Neutrophil (primary cell): Measurements from ENCODE around the gene NIPA2.

Source experiments
- H3K27ac ChIP-seq: fragments of 200-600 bp; sonication (generic); 2 replicates; pipeline ENCODE4 v1.5.1; 2016; ENCODE audit warnings: mild to moderate bottlenecking, moderate library complexity
- H3K27me3 ChIP-seq: fragments of 200-600 bp; sonication (generic); 2 replicates; pipeline ENCODE4 v1.6.0; 2016; ENCODE audit warnings: mild to moderate bottlenecking
- H3K36me3 ChIP-seq: fragments of 200-600 bp; sonication (generic); 2 replicates; pipeline ENCODE4 v1.5.1; 2017
- H3K4me1 ChIP-seq, 2 experiments: fragments of 200-600 bp in 1 of 2; sonication (generic) in 1 of 2; 1 replicate in 1 of 2; 2 replicates in 1 of 2; pipeline versions ENCODE4 v1.5.1 to v1.6.1; 2013 to 2016; ENCODE audit warnings: low read depth in 1 of 2, low read length in 1 of 2, mild to moderate bottlenecking in 1 of 2, moderate library complexity in 1 of 2; ENCODE audit not compliant: control insufficient read depth in 1 of 2, insufficient read depth in 1 of 2
- H3K4me3 ChIP-seq, 2 experiments: fragments of 200-600 bp in 1 of 2; sonication (generic) in 1 of 2; 1 replicate in 1 of 2; 2 replicates in 1 of 2; pipeline ENCODE4 v1.5.1; 2013 to 2016; ENCODE audit warnings: low read depth in 1 of 2, low read length in 1 of 2, mild to moderate bottlenecking in 1 of 2, moderate library complexity in 1 of 2
- H3K9me3 ChIP-seq: fragments of 200-600 bp; sonication (generic); 2 replicates; pipeline ENCODE4 v1.5.1; 2016
- TF ChIP-seq, protein P1 (sequence below): fragments of 200-600 bp; sonication (generic); IDR thresholded peaks from 2 replicates; pipeline ENCODE4 v1.5.1; 2016; ENCODE audit warnings: antibody characterized with exemption

Gene NIPA2

DNA sequence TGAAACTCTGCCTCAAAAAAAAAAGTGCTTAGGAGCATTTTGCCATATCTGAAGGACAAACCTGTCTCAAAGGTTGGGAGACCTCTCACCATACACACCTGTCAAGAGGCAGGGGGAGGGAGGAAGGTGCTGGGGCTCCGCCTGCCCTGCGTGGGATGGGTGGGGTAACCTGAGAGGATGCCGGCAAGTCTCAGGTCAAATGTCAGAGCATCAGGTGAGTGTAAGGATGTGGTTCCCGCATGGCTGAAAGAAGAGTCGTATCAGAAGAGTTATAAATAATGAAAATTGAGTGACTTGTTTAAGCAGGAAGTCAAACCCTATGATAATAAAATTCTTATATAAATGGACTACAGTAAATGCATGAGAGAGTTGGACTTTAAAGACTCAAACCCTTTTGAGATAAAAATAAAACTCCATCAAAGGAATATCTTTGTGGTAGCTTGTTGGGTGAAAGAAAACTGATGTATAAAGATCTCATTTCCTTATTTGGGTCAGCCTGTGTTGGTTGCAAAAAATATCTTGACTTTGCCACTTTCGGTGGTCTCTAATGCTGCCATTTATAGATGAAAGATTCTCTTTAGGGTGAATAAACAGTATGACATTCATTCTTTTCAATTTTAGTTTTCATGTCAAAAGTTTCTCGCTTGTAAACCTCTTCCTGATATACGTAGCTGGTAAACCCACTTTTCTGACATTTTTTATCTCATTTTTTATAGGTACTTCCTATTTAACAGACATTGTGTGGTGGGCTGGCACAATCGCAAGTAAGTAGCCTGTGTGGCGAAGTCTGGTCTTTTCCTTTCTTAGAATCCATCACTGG is 28.2 kb upstream of the NIPA2 start:
- no peak overlapping the region for H3K4me3 ChIP-seq
- no peaks in the 10 kb centered on the region for H3K27me3 ChIP-seq
- H3K27ac ChIP-seq = no peak overlapping the region
- H3K4me1 ChIP-seq = no peaks in the 10 kb centered on the region
- TF ChIP-seq, protein P1, sequence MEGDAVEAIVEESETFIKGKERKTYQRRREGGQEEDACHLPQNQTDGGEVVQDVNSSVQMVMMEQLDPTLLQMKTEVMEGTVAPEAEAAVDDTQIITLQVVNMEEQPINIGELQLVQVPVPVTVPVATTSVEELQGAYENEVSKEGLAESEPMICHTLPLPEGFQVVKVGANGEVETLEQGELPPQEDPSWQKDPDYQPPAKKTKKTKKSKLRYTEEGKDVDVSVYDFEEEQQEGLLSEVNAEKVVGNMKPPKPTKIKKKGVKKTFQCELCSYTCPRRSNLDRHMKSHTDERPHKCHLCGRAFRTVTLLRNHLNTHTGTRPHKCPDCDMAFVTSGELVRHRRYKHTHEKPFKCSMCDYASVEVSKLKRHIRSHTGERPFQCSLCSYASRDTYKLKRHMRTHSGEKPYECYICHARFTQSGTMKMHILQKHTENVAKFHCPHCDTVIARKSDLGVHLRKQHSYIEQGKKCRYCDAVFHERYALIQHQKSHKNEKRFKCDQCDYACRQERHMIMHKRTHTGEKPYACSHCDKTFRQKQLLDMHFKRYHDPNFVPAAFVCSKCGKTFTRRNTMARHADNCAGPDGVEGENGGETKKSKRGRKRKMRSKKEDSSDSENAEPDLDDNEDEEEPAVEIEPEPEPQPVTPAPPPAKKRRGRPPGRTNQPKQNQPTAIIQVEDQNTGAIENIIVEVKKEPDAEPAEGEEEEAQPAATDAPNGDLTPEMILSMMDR = no peak
- no peaks in the 10 kb centered on the region for H3K9me3 ChIP-seq
- H3K36me3 ChIP-seq = no peaks in the 10 kb centered on the region

GRCh38 chr15:22810853-22811338 is 27.6 kb upstream of the NIPA2 start:
- Histone ChIP-seq H3K36me3 (no peaks in the 10 kb centered on the region), H3K27me3 (no peaks in the 10 kb centered on the region), H3K9me3 (no peaks in the 10 kb centered on the region), H3K4me3 (no peak overlapping the region), H3K4me1 (no peaks in the 10 kb centered on the region), H3K27ac (no peak overlapping the region)
- TF ChIP-seq, protein P1 = no peak

GRCh38 chr15:22811640-22812039 is 26.8 kb upstream of the NIPA2 start:
- TF ChIP-seq, protein P1 = no peak
- Histone ChIP-seq H3K36me3 (no peaks in the 10 kb centered on the region), H3K4me3 (no peak overlapping the region), H3K27ac (no peak overlapping the region), H3K9me3 (no peaks in the 10 kb centered on the region), H3K4me1 (no peaks in the 10 kb centered on the region), H3K27me3 (no peaks in the 10 kb centered on the region)

- Histone ChIP-seq H3K27ac (no peak overlapping the region), H3K27me3 (no peaks in the 10 kb centered on the region), H3K36me3 (no peaks in the 10 kb centered on the region), H3K9me3 (no peaks in the 10 kb centered on the region), H3K4me1 (no peaks in the 10 kb centered on the region), H3K4me3 (no peak overlapping the region)
- TF ChIP-seq, protein P1 = no peak
Measured at GRCh38 chr15:22813844-22814243, 24.6 kb upstream of the NIPA2 start.

- H3K4me1 ChIP-seq = no peaks in the 10 kb centered on the region
- H3K4me3 ChIP-seq = no peak overlapping the region
- H3K27me3 ChIP-seq = no peaks in the 10 kb centered on the region
- H3K36me3 ChIP-seq = no peaks in the 10 kb centered on the region
- H3K9me3 ChIP-seq = no peaks in the 10 kb centered on the region
- TF ChIP-seq, protein P1 = no peak
- no peak overlapping the region for H3K27ac ChIP-seq
Measured at GRCh38 chr15:22815766-22816165, 22.7 kb upstream of the NIPA2 start.
